ENCODE data around the gene SLC37A3.

DNA sequence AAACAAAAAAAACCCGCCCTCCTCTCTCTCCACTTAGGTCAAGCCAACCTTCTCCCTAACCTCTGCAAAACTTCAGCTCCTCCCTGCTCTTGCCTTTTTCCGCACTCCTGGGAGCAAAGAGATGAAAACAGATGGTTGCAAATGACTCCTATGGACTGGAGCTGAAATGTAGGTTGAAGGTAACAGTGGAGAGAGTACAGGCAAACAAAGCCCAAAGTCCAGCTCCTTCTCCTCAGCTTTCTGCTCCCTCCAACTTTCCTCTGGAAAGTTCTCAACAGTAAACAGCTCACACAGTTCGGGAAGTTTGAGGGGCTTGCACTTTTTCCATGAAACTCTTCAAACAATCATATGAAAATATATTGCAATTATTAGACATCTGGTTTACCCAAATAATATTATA, 90.3 kb downstream of the SLC37A3 start:
- TF ChIP-seq, protein P1, sequence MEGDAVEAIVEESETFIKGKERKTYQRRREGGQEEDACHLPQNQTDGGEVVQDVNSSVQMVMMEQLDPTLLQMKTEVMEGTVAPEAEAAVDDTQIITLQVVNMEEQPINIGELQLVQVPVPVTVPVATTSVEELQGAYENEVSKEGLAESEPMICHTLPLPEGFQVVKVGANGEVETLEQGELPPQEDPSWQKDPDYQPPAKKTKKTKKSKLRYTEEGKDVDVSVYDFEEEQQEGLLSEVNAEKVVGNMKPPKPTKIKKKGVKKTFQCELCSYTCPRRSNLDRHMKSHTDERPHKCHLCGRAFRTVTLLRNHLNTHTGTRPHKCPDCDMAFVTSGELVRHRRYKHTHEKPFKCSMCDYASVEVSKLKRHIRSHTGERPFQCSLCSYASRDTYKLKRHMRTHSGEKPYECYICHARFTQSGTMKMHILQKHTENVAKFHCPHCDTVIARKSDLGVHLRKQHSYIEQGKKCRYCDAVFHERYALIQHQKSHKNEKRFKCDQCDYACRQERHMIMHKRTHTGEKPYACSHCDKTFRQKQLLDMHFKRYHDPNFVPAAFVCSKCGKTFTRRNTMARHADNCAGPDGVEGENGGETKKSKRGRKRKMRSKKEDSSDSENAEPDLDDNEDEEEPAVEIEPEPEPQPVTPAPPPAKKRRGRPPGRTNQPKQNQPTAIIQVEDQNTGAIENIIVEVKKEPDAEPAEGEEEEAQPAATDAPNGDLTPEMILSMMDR (IDR thresholded peaks at IDR 0.05): no peak
- no peak for TF ChIP-seq EZH2 (IDR thresholded peaks at IDR 0.05; ENCODE audit: borderline replicate concordance, insufficient read depth, low read depth, low read length, poor library complexity, severe bottlenecking)

All from B cell (primary cell).